Ectodermal cell (in vitro differentiated cells): ENCODE data around the gene PGAP1.

Source experiments
- H3K27ac ChIP-seq: 2 replicates; pipeline ENCODE4 v1.7.0; 2013; ENCODE audit warnings: mild to moderate bottlenecking, low read depth, low read length; ENCODE audit not compliant: insufficient read depth, poor library complexity, severe bottlenecking
- H3K27me3 ChIP-seq: 2 replicates; pipeline ENCODE4 v1.7.0; 2013; ENCODE audit warnings: mild to moderate bottlenecking, low read length; ENCODE audit not compliant: insufficient read depth, control insufficient read depth, poor library complexity, severe bottlenecking
- H3K36me3 ChIP-seq: one replicate; pipeline ENCODE4 v1.7.0; 2013; ENCODE audit warnings: low read length; ENCODE audit not compliant: control insufficient read depth, insufficient read depth
- H3K4me1 ChIP-seq: one replicate; pipeline ENCODE4 v1.7.0; 2013; ENCODE audit warnings: low read length; ENCODE audit not compliant: control insufficient read depth, insufficient read depth
- H3K4me3 ChIP-seq: 2 replicates; pipeline ENCODE4 v1.7.0; 2013; ENCODE audit warnings: low read depth, low read length, control low read depth; ENCODE audit not compliant: insufficient read depth
- H3K9me3 ChIP-seq: 2 replicates; pipeline ENCODE4 v1.7.0; 2013; ENCODE audit warnings: mild to moderate bottlenecking, low read length, moderate library complexity; ENCODE audit not compliant: control insufficient read depth
- WGBS, 2 experiments: methylation state at CpG; one replicate each; pipeline ENCODE4 v1.1.7; 2013; ENCODE audit warnings: missing lambda C conversion rate in 2 of 2; 5-methylcytosine and 5-hydroxymethylcytosine counted together

The PGAP1 gene

DNA sequence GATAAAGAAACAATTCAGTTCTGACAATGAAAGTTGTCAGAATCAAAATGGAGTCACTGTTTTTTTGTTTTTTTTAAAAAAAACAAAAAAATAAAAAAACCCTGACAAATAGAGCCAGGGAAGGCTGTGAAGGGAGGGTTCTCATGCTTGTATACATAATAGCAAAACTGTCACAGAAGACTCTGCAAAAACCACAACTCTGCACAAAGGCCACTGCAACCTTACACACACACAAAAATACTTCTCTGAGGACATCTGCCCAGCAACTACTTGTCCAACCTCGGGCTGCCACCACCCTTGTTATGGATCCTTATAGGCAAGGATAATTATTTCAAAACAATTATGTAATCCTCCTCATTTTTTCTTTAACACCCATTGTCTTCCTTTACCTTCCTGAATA is 75.4 kb downstream of the PGAP1 start:
- no peak overlapping the region for H3K27ac ChIP-seq
- no peaks in the 10 kb centered on the region for H3K27me3 ChIP-seq
- H3K4me1 ChIP-seq: no peaks in the 10 kb centered on the region
- H3K36me3 ChIP-seq: peaks cover 3% of the 10 kb centered on the region
- no peaks in the 10 kb centered on the region for H3K9me3 ChIP-seq
- no peak overlapping the region for H3K4me3 ChIP-seq
- WGBS, 2 experiments: 92 to 100% methylated on average over 1 of the region's 1 CpG

DNA sequence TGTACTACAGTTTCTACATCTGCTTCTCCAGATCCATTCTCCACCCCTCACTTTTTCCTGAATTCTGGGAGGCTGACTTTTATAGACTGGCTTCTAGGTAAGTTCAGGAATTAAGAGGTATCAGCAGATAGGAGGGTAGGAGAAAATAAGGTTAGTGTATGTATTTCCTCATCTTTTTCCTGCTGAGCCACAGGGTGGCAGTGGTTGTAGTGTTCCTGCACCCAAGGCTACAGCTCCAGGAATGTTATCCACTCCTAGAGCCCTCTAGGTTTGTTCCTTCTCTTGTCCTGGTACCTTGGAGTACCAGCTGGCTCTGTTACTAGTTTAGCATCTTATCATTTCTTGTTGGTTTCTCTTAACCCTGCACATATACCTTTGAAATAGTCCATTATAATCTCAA is 76.6 kb downstream of the PGAP1 start:
- no peak overlapping the region for H3K4me3 ChIP-seq
- H3K4me1 ChIP-seq: no peaks in the 10 kb centered on the region
- H3K27ac ChIP-seq: no peak overlapping the region
- peaks cover 3% of the 10 kb centered on the region for H3K36me3 ChIP-seq
- H3K9me3 ChIP-seq: no peaks in the 10 kb centered on the region
- no peaks in the 10 kb centered on the region for H3K27me3 ChIP-seq

DNA sequence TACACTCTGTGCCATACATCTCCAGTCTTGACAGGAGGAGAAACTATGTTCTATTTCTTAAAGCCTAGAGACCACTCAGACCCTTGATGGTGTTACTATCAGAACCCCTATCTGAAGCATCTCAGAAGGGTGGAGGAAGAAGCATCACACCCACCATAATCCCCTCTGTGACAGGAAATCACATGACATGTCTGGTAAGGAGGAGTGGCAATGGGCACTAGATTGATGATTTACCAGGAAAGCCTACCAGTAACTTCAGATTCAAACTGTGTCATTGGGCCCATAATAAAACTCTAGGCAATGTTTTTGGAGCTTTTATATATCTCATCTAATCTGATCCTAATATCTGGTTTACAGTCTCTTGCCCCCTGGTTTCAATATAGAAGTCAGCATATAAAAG is 80.2 kb downstream of the PGAP1 start:
- Histone ChIP-seq H3K4me1 (no peaks in the 10 kb centered on the region), H3K27ac (no peak overlapping the region), H3K36me3 (peaks cover 8% of the 10 kb centered on the region), H3K27me3 (no peaks in the 10 kb centered on the region), H3K9me3 (no peaks in the 10 kb centered on the region), H3K4me3 (no peak overlapping the region)

DNA sequence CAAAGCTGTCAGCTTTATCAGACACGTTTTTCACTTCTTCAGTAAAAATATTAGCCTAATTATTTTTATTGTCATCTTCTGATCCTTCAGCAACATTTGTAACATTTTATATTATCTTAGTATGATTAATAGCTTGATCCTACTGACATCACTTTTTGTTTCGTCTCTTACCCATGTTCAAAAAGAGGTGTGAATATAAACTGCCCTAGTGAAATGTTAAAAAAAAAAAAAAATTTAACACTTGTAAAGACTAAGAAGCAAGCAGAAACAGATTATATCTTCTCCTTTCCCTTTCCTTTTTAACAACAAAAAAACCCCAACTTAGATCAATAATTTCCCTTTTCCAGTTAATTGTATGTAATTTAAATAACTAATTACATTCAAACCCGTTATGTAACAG is 81.1 kb downstream of the PGAP1 start:
- H3K4me1 ChIP-seq: no peaks in the 10 kb centered on the region
- no peak overlapping the region for H3K4me3 ChIP-seq
- H3K27ac ChIP-seq: no peak overlapping the region
- WGBS, 2 experiments: 80% methylated on average over 1 of the region's 3 CpGs; no CpG with 5 or more reads in 1 of the 2 experiments
- H3K27me3 ChIP-seq: no peaks in the 10 kb centered on the region
- no peaks in the 10 kb centered on the region for H3K9me3 ChIP-seq
- H3K36me3 ChIP-seq: peaks cover 8% of the 10 kb centered on the region

DNA sequence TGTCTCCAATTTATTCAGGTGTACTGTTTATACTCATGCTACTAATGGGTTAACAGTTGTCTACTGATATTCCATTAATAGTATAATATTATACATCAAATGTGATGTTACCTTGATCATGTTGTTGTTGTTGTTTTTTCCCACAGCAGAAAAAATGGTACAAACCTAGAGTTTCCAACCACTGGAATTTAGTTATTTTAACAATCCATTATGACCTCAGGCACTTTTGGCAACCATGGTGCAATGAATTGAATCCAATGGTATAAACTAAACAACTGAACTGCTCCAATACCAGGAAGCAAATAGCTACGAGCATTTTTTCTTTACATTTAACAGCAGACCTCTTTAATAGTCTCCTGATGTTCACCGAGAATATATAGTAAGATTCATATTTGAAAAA is 86.3 kb downstream of the PGAP1 start:
- no peak overlapping the region for H3K27ac ChIP-seq
- 88 to 100% methylated on average over 1 of the region's 2 CpGs for WGBS, 2 experiments
- no peaks in the 10 kb centered on the region for H3K9me3 ChIP-seq
- no peaks in the 10 kb centered on the region for H3K27me3 ChIP-seq
- peaks cover 5% of the 10 kb centered on the region for H3K36me3 ChIP-seq
- H3K4me1 ChIP-seq: no peaks in the 10 kb centered on the region
- no peak overlapping the region for H3K4me3 ChIP-seq

DNA sequence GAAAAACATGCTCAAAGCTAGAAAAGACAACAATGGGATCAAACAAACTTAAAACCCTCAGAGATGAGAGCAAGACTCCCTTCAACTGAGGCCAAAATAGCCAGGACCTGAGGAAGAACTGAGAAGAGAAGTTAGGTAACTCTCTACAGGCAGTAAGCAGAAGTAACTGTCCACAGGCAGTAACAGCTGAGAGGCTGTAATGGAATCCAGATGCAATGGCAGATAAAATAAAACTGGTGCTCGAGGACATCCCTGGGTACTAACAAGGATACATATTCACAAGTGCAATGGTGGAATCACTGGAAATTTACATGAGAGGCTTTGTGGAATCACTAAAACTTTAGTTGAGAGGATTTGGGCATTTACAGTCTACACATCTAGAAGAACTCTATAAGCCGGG is 86.9 kb downstream of the PGAP1 start:
- no peaks in the 10 kb centered on the region for H3K9me3 ChIP-seq
- no peak overlapping the region for H3K27ac ChIP-seq
- H3K4me1 ChIP-seq: no peaks in the 10 kb centered on the region
- WGBS, 2 experiments: 95 to 99% methylated on average over 2 of the region's 2 CpGs
- no peak overlapping the region for H3K4me3 ChIP-seq
- no peaks in the 10 kb centered on the region for H3K27me3 ChIP-seq
- peaks cover 5% of the 10 kb centered on the region for H3K36me3 ChIP-seq

DNA sequence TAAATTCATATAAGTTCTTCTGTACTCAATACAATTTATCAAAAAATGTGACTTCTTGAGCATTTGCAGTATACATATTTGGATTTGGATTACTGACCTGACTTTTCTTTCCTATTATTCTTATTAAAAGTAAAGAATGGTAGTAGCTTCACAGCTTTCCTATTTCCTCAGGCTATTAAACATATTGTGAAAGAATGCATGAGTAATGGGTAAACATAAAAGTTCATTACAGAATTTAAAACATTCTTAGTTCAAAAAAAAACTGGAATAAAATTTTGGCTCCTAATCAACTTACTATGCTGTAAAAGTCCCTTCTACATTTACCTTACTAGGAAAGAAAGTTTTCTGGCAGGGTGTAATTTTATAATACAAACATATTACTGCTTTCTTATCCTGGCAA is 90.1 kb downstream of the PGAP1 start:
- Histone ChIP-seq H3K4me1 (no peaks in the 10 kb centered on the region), H3K27me3 (no peaks in the 10 kb centered on the region), H3K36me3 (no peaks in the 10 kb centered on the region), H3K27ac (no peak overlapping the region), H3K9me3 (no peaks in the 10 kb centered on the region), H3K4me3 (no peak overlapping the region)

DNA sequence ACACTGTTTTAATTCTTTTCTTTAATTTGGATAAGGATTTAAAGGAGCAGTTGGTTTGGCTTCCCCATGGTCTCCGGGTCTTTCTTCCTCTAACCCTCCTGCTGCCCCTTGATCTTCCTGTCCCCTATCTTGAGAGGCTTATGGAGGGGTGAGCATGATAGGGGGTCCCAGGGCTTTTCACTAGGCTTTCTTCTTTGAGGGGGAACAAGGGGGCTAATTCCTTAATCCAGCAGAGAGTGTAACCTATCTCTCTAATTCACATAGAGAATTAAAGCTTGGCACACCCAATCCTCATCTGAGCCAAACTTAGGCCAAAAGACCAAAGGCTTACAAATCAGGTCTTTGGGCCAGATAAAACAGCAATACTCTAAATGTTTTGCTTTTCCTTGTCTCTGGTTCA is 95.8 kb downstream of the PGAP1 start:
- Histone ChIP-seq H3K4me1 (no peaks in the 10 kb centered on the region), H3K36me3 (no peaks in the 10 kb centered on the region), H3K27me3 (no peaks in the 10 kb centered on the region), H3K27ac (peak overlapping the region; percentile 48), H3K9me3 (no peaks in the 10 kb centered on the region), H3K4me3 (no peak overlapping the region)
- 77% methylated on average over 1 of the region's 1 CpG; no CpG with 5 or more reads in 1 of the 2 experiments for WGBS, 2 experiments

DNA sequence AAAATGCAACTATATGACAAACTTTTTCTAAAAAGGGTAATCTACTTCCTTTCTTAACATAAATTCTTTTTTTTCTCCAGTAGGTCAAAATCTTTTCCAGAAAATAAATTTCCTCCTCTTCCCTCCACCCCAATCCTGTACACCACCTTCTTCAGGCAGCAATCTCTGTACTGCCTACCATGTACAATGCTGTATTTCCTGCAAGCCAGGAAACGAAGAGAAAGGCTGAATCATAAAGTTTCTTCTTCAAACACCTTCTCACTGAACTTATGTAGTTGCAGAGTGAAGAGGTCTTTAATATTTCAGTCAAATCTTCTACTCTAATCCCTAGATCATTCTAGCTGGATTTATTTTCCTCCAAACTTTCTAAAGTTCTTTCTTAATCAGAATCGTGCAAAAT is 99.2 kb downstream of the PGAP1 start:
- no peaks in the 10 kb centered on the region for H3K36me3 ChIP-seq
- H3K4me1 ChIP-seq: no peaks in the 10 kb centered on the region
- H3K27me3 ChIP-seq: no peaks in the 10 kb centered on the region
- WGBS, 2 experiments: 80 to 83% methylated on average over 1 of the region's 2 CpGs
- no peak overlapping the region for H3K27ac ChIP-seq
- H3K4me3 ChIP-seq: no peak overlapping the region
- no peaks in the 10 kb centered on the region for H3K9me3 ChIP-seq

DNA sequence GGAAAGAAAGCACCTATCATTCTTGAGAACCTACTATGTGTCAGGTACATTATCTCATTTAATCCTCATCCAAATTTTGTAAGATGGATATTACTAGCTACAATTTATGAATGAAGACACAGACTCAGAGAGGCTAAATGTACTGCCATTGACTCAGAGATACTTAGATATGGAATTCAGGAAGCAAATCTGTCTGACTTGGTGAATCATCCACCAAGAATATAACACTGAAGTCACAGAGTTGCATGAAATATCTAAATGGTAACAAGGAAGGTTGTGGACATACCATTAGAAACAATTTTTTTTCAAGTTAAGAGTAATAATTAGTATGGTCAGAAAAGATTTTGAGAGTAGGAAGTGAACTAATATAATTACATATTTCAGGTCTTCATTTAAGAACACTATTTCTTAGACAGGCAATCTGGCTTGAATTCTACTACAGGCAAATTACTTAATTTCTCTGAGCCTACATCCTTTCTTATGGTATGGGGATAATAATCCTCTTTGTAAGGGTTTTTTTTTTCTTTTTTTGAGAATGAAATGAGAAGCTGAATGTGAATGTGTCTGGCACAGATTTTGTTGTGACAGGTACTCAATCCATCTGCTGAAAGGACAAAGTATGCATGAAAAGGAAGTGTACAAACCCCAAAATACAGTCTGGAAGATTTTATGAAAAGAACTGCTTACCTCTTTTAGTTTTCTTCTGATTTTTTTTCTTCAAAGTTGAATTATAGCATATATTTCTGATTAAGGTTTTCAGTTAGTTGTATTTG is 102.6 kb downstream of the PGAP1 start:
- Histone ChIP-seq H3K4me3 (no peak overlapping the region), H3K27me3 (no peaks in the 10 kb centered on the region), H3K4me1 (no peaks in the 10 kb centered on the region), H3K9me3 (no peaks in the 10 kb centered on the region), H3K27ac (no peak overlapping the region), H3K36me3 (no peaks in the 10 kb centered on the region)

DNA sequence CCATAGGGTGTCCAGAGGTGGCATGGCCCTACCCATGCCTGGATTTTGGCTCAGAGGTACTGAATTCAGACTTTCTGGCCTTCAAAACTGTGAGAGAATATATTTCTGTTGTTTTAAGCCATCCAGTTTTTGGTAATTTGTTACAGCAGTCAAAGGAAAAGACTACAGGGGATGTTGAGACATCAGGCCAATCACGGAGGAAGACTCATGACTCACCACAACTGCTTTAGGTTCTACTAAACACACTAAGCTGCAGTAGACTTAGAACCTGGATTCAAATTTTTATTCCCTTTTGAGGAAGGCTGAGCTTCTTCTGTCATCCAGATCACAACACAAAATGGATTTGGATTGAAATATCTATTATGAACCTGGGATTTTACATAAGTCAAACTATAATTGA is 105.3 kb downstream of the PGAP1 start:
- no peaks in the 10 kb centered on the region for H3K27me3 ChIP-seq
- 83 to 92% methylated on average over 1 of the region's 1 CpG for WGBS, 2 experiments
- no peaks in the 10 kb centered on the region for H3K9me3 ChIP-seq
- no peaks in the 10 kb centered on the region for H3K4me1 ChIP-seq
- H3K36me3 ChIP-seq: no peaks in the 10 kb centered on the region
- H3K27ac ChIP-seq: no peak overlapping the region
- H3K4me3 ChIP-seq: no peak overlapping the region
